ENCODE results near the gene SEPTIN7. TPM values are rescaled to one million over a fixed set of nuclear protein-coding genes. Genes with fewer than 3 reads are reported as not detected.

The SEPTIN7 gene
- total RNA-seq, 1 experiment from 2014 or later = 140 TPM

DNA sequence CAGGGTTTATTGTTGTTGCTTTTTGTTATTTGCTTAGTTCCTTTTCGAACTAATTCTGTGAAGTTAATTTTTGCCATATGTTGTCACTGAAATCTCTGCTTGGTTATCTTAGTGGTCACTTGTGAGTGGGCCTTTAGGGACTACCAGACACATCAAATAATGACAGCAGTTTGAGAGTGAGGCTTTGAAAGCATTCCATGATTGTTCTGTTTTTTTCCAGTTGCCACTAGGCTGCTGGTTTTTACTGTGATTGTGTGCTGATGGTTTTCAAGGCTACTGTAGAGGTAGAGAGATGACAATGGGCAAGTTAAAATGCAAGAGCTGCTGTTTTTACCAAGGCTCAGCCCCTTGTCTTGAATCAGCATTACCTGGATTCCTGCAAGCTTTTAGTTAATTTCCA lies 20.0 kb downstream of the SEPTIN7 start:
- Histone ChIP-seq H4K20me1 (ENCODE audit: insufficient read depth) (peaks cover 19% of the 10 kb centered on the region; the same call in 1 of the 2 replicates), H3K36me3 (ENCODE audit: control insufficient read depth in 1 of 2, insufficient read depth in 2 of 2, low read length in 2 of 2) (no peaks in the 10 kb centered on the region), H3K9me3 (ENCODE audit: control insufficient read depth in 1 of 2, insufficient read depth in 1 of 2, low read depth in 1 of 2, low read length in 2 of 2) (no peaks in the 10 kb centered on the region), H3K4me1 (ENCODE audit: control insufficient read depth in 1 of 2, insufficient read depth in 2 of 2, low read length in 2 of 2) (no peaks in the 10 kb centered on the region), H3K9me2 (ENCODE audit: insufficient read depth) (no peaks in the 10 kb centered on the region), H3K27me3 (ENCODE audit: insufficient read depth, low read length) (no peaks in the 10 kb centered on the region), H3K9ac (ENCODE audit: low read length) (no peak overlapping the region), H3K4me3 (replicated peaks in 1 of 2; ENCODE audit: low read depth in 1 of 2, low read length in 2 of 2) (no peak overlapping the region), H3K27ac (ENCODE audit: low read depth, low read length) (no peak overlapping the region), H2AFZ (ENCODE audit: low read depth, low read length, poor library complexity, severe bottlenecking) (no peak overlapping the region), H3K79me2 (ENCODE audit: insufficient read depth, low read length) (peaks cover 99% of the 10 kb centered on the region), H3K4me2 (ENCODE audit: low read length) (no peak overlapping the region)
- TF ChIP-seq, protein P1, sequence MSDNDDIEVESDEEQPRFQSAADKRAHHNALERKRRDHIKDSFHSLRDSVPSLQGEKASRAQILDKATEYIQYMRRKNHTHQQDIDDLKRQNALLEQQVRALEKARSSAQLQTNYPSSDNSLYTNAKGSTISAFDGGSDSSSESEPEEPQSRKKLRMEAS (IDR thresholded peaks at IDR 0.05) = no peak
- no peak for TF ChIP-seq ELF1 (IDR thresholded peaks at IDR 0.05; ENCODE audit: borderline replicate concordance, low read depth)
- no peak for TF ChIP-seq POLR2A (IDR thresholded peaks at IDR 0.05; ENCODE audit: borderline replicate concordance, extremely low read depth, insufficient read depth, insufficient read length)
- TF ChIP-seq YY1 (IDR thresholded peaks at IDR 0.05; ENCODE audit: extremely low read depth, insufficient replicate concordance, low read depth, low read length) = no peak
- no peak for TF ChIP-seq CEBPB (IDR thresholded peaks at IDR 0.05; ENCODE audit: low read depth)
- TF ChIP-seq ZNF274 (IDR thresholded peaks at IDR 0.05; ENCODE audit: low read depth, low read length) = no peak
- TF ChIP-seq ZFX (IDR thresholded peaks at IDR 0.05) = no peak
- TF ChIP-seq FOSL1 (IDR thresholded peaks at IDR 0.05; ENCODE audit: low read depth) = no peak
- TF ChIP-seq SP1 (IDR thresholded peaks at IDR 0.05; ENCODE audit: low read depth) = no peak
- TF ChIP-seq POLR2AphosphoS5 (IDR thresholded peaks at IDR 0.05; ENCODE audit: low read depth, low read length) = no peak
- no peak for TF ChIP-seq RAD21 (IDR thresholded peaks at IDR 0.05; ENCODE audit: low read depth)
- TF ChIP-seq TCF7L2 (IDR thresholded peaks at IDR 0.05; ENCODE audit: borderline replicate concordance, extremely low read depth, insufficient read depth, insufficient read length) = no peak
- TF ChIP-seq JUND (IDR thresholded peaks at IDR 0.05) = no peak
- TF ChIP-seq, protein P2, sequence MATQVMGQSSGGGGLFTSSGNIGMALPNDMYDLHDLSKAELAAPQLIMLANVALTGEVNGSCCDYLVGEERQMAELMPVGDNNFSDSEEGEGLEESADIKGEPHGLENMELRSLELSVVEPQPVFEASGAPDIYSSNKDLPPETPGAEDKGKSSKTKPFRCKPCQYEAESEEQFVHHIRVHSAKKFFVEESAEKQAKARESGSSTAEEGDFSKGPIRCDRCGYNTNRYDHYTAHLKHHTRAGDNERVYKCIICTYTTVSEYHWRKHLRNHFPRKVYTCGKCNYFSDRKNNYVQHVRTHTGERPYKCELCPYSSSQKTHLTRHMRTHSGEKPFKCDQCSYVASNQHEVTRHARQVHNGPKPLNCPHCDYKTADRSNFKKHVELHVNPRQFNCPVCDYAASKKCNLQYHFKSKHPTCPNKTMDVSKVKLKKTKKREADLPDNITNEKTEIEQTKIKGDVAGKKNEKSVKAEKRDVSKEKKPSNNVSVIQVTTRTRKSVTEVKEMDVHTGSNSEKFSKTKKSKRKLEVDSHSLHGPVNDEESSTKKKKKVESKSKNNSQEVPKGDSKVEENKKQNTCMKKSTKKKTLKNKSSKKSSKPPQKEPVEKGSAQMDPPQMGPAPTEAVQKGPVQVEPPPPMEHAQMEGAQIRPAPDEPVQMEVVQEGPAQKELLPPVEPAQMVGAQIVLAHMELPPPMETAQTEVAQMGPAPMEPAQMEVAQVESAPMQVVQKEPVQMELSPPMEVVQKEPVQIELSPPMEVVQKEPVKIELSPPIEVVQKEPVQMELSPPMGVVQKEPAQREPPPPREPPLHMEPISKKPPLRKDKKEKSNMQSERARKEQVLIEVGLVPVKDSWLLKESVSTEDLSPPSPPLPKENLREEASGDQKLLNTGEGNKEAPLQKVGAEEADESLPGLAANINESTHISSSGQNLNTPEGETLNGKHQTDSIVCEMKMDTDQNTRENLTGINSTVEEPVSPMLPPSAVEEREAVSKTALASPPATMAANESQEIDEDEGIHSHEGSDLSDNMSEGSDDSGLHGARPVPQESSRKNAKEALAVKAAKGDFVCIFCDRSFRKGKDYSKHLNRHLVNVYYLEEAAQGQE (IDR thresholded peaks at IDR 0.05; ENCODE audit: low read depth) = no peak
- TF ChIP-seq, protein P3, sequence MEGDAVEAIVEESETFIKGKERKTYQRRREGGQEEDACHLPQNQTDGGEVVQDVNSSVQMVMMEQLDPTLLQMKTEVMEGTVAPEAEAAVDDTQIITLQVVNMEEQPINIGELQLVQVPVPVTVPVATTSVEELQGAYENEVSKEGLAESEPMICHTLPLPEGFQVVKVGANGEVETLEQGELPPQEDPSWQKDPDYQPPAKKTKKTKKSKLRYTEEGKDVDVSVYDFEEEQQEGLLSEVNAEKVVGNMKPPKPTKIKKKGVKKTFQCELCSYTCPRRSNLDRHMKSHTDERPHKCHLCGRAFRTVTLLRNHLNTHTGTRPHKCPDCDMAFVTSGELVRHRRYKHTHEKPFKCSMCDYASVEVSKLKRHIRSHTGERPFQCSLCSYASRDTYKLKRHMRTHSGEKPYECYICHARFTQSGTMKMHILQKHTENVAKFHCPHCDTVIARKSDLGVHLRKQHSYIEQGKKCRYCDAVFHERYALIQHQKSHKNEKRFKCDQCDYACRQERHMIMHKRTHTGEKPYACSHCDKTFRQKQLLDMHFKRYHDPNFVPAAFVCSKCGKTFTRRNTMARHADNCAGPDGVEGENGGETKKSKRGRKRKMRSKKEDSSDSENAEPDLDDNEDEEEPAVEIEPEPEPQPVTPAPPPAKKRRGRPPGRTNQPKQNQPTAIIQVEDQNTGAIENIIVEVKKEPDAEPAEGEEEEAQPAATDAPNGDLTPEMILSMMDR (IDR thresholded peaks at IDR 0.05 in 2 of 3, conservative IDR thresholded peaks at IDR 0.05 in 1 of 3; ENCODE audit: borderline replicate concordance in 1 of 3, insufficient read depth in 1 of 3, low read depth in 2 of 3, low read length in 2 of 3) = no peak
- no peak for TF ChIP-seq EZH2 (IDR thresholded peaks at IDR 0.05)
- TF ChIP-seq, protein P4, sequence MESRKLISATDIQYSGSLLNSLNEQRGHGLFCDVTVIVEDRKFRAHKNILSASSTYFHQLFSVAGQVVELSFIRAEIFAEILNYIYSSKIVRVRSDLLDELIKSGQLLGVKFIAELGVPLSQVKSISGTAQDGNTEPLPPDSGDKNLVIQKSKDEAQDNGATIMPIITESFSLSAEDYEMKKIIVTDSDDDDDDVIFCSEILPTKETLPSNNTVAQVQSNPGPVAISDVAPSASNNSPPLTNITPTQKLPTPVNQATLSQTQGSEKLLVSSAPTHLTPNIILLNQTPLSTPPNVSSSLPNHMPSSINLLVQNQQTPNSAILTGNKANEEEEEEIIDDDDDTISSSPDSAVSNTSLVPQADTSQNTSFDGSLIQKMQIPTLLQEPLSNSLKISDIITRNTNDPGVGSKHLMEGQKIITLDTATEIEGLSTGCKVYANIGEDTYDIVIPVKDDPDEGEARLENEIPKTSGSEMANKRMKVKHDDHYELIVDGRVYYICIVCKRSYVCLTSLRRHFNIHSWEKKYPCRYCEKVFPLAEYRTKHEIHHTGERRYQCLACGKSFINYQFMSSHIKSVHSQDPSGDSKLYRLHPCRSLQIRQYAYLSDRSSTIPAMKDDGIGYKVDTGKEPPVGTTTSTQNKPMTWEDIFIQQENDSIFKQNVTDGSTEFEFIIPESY (IDR thresholded peaks at IDR 0.05; ENCODE audit: extremely low read depth, insufficient replicate concordance, low read length) = no peak
- no peak for TF ChIP-seq SRF (IDR thresholded peaks at IDR 0.05; ENCODE audit: low read depth)
- no TSS peak for BruUV-seq (replicated peaks)
- ATAC-seq (no peak), DNase-seq (ENCODE audit: low read depth, low spot score) (no peak)
- POLR2A ChIA-PET = no interaction called here
- intact Hi-C loops (cut with micrococcal nuclease) = no loop called here
- RAD21 ChIA-PET (ENCODE audit: low non-redundant PET in 1 of 2, low total read pairs in 2 of 2, uncharacterized antibody in 2 of 2, unreplicated experiment in 2 of 2) = no interaction called here
- CTCF ChIA-PET = no interaction called here

Data from HCT116 (cell line).